Karpas-422 (cell line): ENCODE results near the gene TMEM201. TPM values are rescaled to one million over a fixed set of nuclear protein-coding genes. Genes with fewer than 3 reads are reported as not detected.

Experiments
- DNase-seq: peaks from one replicate; pipeline ENCODE4 v3.0.0-alpha.2; 2015
- H2AFZ ChIP-seq: fragments of 200-600 bp; sonication (generic); 2 replicates; pipeline ENCODE4 v1.6.1; 2014; ENCODE audit warnings: antibody characterized with exemption, low read length, mixed read lengths
- H3K27ac ChIP-seq: fragments of 200-600 bp; sonication (generic); 2 replicates; pipeline ENCODE4 v1.5.1; 2014; ENCODE audit warnings: mild to moderate bottlenecking, low read length, moderate library complexity
- H3K27me3 ChIP-seq: fragments of 200-600 bp; sonication (generic); 2 replicates; pipeline ENCODE4 v1.6.1; 2014; ENCODE audit warnings: low read length, mixed read lengths
- H3K36me3 ChIP-seq: fragments of 200-600 bp; sonication (generic); 2 replicates; pipeline ENCODE4 v1.6.1; 2014; ENCODE audit warnings: low read length, mixed read lengths; ENCODE audit not compliant: insufficient read depth
- H3K4me1 ChIP-seq: fragments of 200-600 bp; sonication (generic); 2 replicates; pipeline ENCODE4 v1.6.1; 2014; ENCODE audit warnings: mild to moderate bottlenecking, low read length, mixed read lengths
- H3K4me2 ChIP-seq: fragments of 200-600 bp; sonication (generic); 2 replicates; pipeline ENCODE4 v1.6.1; 2014; ENCODE audit warnings: low read length, low read depth, mild to moderate bottlenecking; ENCODE audit not compliant: poor library complexity, severe bottlenecking
- H3K4me3 ChIP-seq: fragments of 200-600 bp; sonication (generic); 2 replicates; pipeline ENCODE4 v1.5.1; 2014; ENCODE audit warnings: mild to moderate bottlenecking, antibody characterized with exemption, low read length, mixed read lengths
- H3K79me2 ChIP-seq: fragments of 200-600 bp; sonication (generic); 2 replicates; pipeline ENCODE4 v1.6.1; 2014; ENCODE audit warnings: mild to moderate bottlenecking, low read length, mixed read lengths
- H3K9ac ChIP-seq: fragments of 200-600 bp; sonication (generic); 2 replicates; pipeline ENCODE4 v1.6.0; 2014; ENCODE audit warnings: low read length
- H3K9me2 ChIP-seq: fragments of 200-600 bp; sonication (generic), shearing (Covaris generic); replicated peaks from 2 replicates; pipeline ENCODE4 v1.6.0; 2014; ENCODE audit warnings: mild to moderate bottlenecking, low read length, moderate library complexity; ENCODE audit not compliant: insufficient read depth
- H3K9me3 ChIP-seq: fragments of 300-700, 200-600 bp; sonication (generic); 2 replicates; pipeline ENCODE4 v1.6.1; 2014; ENCODE audit warnings: low read length, mixed read lengths
- H4K20me1 ChIP-seq: fragments of 200-600 bp; sonication (generic); 2 replicates; pipeline ENCODE4 v1.6.1; 2014; ENCODE audit warnings: mild to moderate bottlenecking, antibody characterized with exemption, low read length, low read depth; ENCODE audit not compliant: insufficient read depth
- total RNA-seq: library from RNA; depleted of rRNA; stranded (reverse); fragments of >200 nt; shearing (Covaris generic); gene quantifications from 2 replicates; pipeline ENCODE4 v1.2.3, GENCODE V29; 2014; ENCODE audit warnings: low replicate concordance

Gene TMEM201
- total RNA-seq, 1 experiment from 2014 or later = 9.3 TPM

DNA sequence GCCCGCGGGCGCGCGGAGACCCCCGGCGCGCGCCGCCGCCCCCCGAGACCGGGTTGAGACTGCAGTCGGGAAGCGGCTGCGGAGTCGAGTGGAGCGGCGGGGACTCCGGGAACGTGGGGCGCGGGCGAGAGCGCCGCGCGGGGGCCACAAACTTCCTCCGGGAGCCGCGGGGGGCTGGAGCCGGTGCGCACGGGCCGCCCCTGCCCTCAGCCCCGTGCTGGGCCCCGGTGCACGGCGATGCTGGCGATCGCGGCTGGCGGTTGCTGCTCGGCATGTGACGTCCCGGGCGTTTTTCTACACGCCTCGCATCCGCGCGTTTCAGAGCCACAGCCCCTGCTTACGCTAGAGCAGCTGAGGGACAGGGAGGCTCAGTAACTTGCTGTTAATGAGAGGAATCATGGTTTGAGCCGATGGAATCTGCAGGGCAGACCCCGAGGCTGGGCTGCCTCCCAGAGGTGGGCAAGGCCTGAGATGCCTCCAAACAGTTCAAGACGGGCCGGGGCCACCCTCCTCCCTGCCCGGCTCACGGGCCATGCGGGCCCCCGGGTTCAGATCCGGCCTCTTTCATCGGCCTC is 520 bp downstream of the TMEM201 start:
- Histone ChIP-seq H3K9ac (peak overlapping the region; percentile 70), H3K79me2 (peaks cover 52% of the 10 kb centered on the region), H3K4me3 (peak overlapping the region; percentile 75), H4K20me1 (peaks cover 46% of the 10 kb centered on the region), H3K4me2 (peak overlapping the region; percentile 86), H2AFZ (no peak overlapping the region), H3K27ac (peak overlapping the region; percentile 39), H3K9me3 (no peaks in the 10 kb centered on the region), H3K36me3 (peaks cover 10% of the 10 kb centered on the region; the same call in 1 of the 2 replicates), H3K4me1 (peaks cover 47% of the 10 kb centered on the region), H3K27me3 (no peaks in the 10 kb centered on the region), H3K9me2 (no peaks in the 10 kb centered on the region)
- DNase-seq = peak; percentile 80

DNA sequence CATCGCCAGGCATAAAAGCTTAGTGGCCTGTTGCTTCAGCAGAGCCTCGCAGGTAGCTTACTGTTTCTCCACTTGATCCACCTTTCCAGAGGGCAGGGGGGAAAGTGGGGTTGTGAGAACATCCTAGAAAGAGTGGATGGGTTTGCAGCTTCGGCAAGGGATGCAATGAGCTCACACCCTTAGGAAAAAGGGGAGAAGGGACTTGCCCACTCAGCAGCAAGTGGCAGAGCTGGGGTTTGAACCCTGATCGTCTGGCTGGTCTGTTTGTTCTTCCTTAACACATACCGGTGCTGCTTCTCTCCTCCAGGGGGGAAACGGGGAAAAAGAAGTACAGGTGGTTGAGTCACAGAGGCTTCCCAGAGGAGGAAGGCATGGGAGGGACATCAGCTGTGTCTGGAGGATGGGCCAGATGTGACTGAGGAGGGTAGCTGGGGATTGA is 1.0 kb downstream of the TMEM201 start:
- no peak overlapping the region for H2AFZ ChIP-seq
- H4K20me1 ChIP-seq = peaks cover 51% of the 10 kb centered on the region
- H3K4me3 ChIP-seq = peak overlapping the region; percentile 75
- peak overlapping the region; percentile 70 for H3K9ac ChIP-seq
- no peaks in the 10 kb centered on the region for H3K9me3 ChIP-seq
- peaks cover 57% of the 10 kb centered on the region for H3K79me2 ChIP-seq
- peaks cover 7% of the 10 kb centered on the region; the same call in 1 of the 2 replicates for H3K36me3 ChIP-seq
- no peak for DNase-seq
- H3K4me2 ChIP-seq = peak overlapping the region; percentile 86
- H3K4me1 ChIP-seq = peaks cover 47% of the 10 kb centered on the region
- H3K27ac ChIP-seq = peak overlapping the region; percentile 39
- no peaks in the 10 kb centered on the region for H3K27me3 ChIP-seq
- no peaks in the 10 kb centered on the region for H3K9me2 ChIP-seq

DNA sequence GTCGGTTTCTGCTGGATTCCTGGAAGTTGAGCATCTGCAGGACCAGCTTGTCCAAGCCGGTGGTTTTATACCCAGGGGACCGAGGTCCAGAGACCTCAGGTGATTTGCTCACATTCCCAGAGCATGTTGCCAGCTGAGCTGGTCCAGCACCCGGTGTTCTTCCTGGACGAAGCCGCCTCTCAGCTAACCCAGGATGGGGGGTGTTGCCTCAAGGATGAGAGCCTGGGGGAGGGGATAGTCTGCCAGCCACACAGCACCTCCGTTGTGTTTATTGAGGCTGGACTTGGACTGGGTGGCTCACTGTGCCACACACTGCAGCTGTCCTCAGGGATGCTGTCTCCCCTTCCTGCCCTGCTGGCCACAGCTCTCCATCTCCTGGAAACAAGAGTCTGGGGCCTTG is 1.5 kb downstream of the TMEM201 start:
- H4K20me1 ChIP-seq = peaks cover 56% of the 10 kb centered on the region
- H3K36me3 ChIP-seq = peaks cover 4% of the 10 kb centered on the region; the same call in 1 of the 2 replicates
- no peaks in the 10 kb centered on the region for H3K9me3 ChIP-seq
- peak overlapping the region; percentile 39 for H3K27ac ChIP-seq
- H3K4me3 ChIP-seq = peak overlapping the region; percentile 75
- no peaks in the 10 kb centered on the region for H3K27me3 ChIP-seq
- peak overlapping the region; percentile 86 for H3K4me2 ChIP-seq
- no peak overlapping the region for H2AFZ ChIP-seq
- no peaks in the 10 kb centered on the region for H3K9me2 ChIP-seq
- no peak for DNase-seq
- peaks cover 47% of the 10 kb centered on the region for H3K4me1 ChIP-seq
- H3K79me2 ChIP-seq = peaks cover 62% of the 10 kb centered on the region
- H3K9ac ChIP-seq = peak overlapping the region; percentile 70

DNA sequence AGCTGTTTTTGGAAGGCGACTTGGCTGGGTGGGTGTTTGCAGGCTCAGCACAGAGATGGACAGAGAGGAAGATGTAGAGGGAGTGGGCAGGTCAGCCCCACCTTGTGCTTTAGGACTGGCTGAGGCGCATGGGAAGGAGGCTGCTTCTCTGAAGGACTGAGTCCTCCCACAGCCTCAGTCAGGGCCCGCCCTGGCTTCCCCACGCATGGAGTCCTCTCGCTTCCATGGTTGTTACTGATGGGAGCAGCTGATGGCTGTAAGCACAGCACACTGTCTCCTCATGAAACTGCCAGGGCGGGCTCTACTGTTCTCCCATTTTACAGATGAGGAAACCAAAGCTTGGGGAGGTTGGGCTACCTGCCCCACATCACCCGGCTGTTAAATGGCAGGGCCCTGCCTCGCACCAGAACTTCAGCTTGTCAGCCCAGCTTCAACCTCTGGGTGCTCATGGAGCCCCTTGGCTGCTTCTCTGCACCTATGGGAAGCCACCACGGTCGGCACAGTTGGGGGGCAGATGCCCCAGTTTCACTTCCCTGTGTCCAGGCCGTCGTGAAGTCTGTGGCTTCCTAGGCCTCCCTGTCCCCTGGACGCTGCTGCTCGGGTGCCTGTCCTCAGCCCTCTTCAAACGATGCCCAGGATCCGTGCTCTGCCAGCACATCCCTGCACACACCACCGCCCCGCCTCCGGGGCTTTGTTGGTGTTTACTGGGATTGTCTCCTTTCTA is 2.4 kb downstream of the TMEM201 start:
- H3K9me3 ChIP-seq = no peaks in the 10 kb centered on the region
- H3K4me3 ChIP-seq = peak overlapping the region; percentile 75
- H3K4me1 ChIP-seq = peaks cover 47% of the 10 kb centered on the region
- H4K20me1 ChIP-seq = peaks cover 63% of the 10 kb centered on the region
- no peaks in the 10 kb centered on the region for H3K27me3 ChIP-seq
- no peaks in the 10 kb centered on the region for H3K9me2 ChIP-seq
- H3K4me2 ChIP-seq = peak overlapping the region; percentile 86
- H2AFZ ChIP-seq = no peak overlapping the region
- peak overlapping the region; percentile 39 for H3K27ac ChIP-seq
- H3K36me3 ChIP-seq = 0 out of 2 replicates have a peak, but pooled peaks cover 4% of the 10 kb centered on the region
- peak; percentile 77 for DNase-seq
- H3K9ac ChIP-seq = peak overlapping the region; percentile 70
- H3K79me2 ChIP-seq = peaks cover 69% of the 10 kb centered on the region

DNA sequence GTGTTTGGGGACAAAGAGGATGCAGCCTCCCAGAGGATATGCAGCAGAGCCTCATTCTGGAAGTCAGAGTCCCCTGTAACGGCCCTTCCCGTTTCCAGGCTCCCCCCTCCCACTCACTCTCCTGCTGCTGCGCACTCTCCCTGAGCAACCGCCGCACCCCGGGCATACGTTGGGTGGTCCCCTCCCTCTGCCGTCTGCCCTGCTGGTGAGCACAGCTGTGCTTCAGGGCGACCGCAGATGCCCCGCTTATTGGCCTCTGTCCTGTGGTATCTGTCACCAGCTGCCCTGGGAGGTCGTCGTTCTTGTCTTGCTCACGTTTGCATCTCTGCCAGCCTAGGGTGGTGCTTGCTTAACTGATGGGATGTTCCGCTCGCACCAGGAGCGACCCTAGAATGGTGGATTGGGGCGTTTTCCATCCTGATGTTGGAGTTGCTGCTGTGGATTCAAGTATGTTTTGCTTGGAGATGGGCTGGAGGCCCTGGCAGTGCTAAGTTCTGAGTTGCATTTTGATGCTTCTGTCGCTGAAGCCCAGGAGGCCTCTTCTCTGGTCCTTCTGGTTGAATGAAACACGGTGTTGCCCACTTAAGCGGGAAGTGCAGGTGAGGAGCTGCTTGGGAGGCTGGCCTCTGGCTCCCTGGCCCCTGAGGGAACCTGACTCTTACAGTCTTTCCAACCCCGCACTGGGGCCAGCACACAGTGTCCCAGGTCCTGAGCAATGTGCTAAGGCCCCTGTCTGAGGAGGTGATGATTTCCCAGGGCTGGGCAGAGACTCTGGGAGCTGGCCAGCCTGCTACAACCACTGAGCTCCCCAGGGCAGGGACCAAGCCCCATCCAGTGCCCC is 3.2 kb downstream of the TMEM201 start:
- Histone ChIP-seq H4K20me1 (peaks cover 63% of the 10 kb centered on the region), H3K4me2 (peak overlapping the region; percentile 86), H3K36me3 (0 out of 2 replicates have a peak, but pooled peaks cover 4% of the 10 kb centered on the region), H3K27me3 (no peaks in the 10 kb centered on the region), H3K27ac (peak overlapping the region; percentile 39), H3K4me1 (peaks cover 47% of the 10 kb centered on the region), H3K9me2 (no peaks in the 10 kb centered on the region), H3K4me3 (peak overlapping the region; percentile 10; the same call in 1 of the 2 replicates), H3K79me2 (peaks cover 73% of the 10 kb centered on the region), H3K9ac (peak overlapping the region; percentile 70), H2AFZ (no peak overlapping the region), H3K9me3 (no peaks in the 10 kb centered on the region)
- DNase-seq = no peak

DNA sequence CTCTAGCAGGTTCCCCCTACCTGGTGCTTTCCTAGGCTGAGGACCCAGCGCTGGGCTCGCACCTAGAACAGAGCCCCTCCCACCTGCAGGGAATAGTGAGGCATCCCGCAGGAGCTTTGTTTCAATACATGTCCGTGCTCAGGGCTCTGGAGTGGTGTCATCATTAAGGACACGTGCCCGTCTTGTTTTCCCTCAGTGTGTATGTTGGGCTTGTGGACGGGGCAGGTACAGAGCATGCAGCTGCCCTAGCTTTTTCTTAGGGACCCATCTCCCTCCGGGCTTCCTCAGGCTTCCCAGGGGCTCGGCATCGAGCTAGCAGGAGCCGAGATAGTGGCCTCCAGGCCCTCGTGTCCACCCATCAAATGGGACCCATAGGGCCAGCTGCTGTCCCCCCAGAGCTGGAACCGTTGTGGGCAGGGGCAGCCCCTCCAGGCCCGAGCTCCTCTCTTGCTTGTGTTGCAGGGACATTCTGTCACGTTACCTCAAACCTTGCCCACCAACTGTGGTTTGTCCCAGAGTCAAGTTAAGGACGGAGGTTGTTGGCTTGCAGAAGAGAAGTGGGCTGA is 3.9 kb downstream of the TMEM201 start:
- Histone ChIP-seq H3K9me3 (no peaks in the 10 kb centered on the region), H3K9ac (peak overlapping the region; percentile 70), H3K36me3 (0 out of 2 replicates have a peak, but pooled peaks cover 4% of the 10 kb centered on the region), H3K4me2 (peak overlapping the region; percentile 86), H3K4me3 (peak overlapping the region; percentile 27; the same call in 1 of the 2 replicates), H3K27ac (peak overlapping the region; percentile 39), H4K20me1 (peaks cover 66% of the 10 kb centered on the region), H3K4me1 (peaks cover 47% of the 10 kb centered on the region), H3K9me2 (no peaks in the 10 kb centered on the region), H3K27me3 (no peaks in the 10 kb centered on the region), H3K79me2 (peaks cover 73% of the 10 kb centered on the region), H2AFZ (no peak overlapping the region)
- no peak for DNase-seq

DNA sequence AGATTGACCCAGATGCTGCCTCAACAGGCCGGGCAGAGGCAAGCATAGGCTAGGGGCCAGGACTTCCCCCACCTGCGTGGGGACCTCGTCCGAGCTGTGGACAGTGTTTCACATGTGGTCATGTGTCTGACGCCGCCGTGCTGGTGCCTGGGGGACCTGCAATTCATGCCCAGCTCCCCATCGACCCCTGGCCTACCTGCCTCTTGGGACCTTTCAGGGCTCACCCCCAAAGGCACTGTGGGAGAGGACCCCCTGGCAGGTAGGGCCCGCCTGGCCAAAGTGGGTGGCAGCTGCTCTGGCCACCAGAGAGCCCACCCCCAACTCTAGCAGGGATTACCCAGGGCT is 4.4 kb downstream of the TMEM201 start:
- DNase-seq = no peak
- Histone ChIP-seq H3K4me1 (peaks cover 46% of the 10 kb centered on the region), H3K27me3 (no peaks in the 10 kb centered on the region), H3K4me3 (peak overlapping the region; percentile 27; the same call in 1 of the 2 replicates), H3K9me2 (no peaks in the 10 kb centered on the region), H3K4me2 (peak overlapping the region; percentile 86), H4K20me1 (peaks cover 66% of the 10 kb centered on the region), H3K36me3 (peaks cover 4% of the 10 kb centered on the region; the same call in 1 of the 2 replicates), H3K27ac (peak overlapping the region; percentile 39), H3K9ac (peak overlapping the region; percentile 70), H3K9me3 (no peaks in the 10 kb centered on the region), H2AFZ (no peak overlapping the region), H3K79me2 (peaks cover 73% of the 10 kb centered on the region)
